Trophoblast cell (in vitro differentiated cells and primary cell): ENCODE measurements around the gene VAT1L.

Experiments used
- DNase-seq, 2 donors: peaks; one replicate each; pipeline ENCODE4 v3.0.0-alpha.2; 2016
- H2AFZ ChIP-seq: 2 replicates; pipeline ENCODE4 v1.6.1; 2013; ENCODE audit warnings: low read length, moderate library complexity, mild to moderate bottlenecking; ENCODE audit not compliant: insufficient read depth, poor library complexity
- H2AK5ac ChIP-seq: 2 replicates; pipeline ENCODE4 v1.6.1; 2013; ENCODE audit warnings: mild to moderate bottlenecking, low read length
- H2BK120ac ChIP-seq: 2 replicates; pipeline ENCODE4 v1.6.1; 2013; ENCODE audit warnings: low read length, mild to moderate bottlenecking, moderate library complexity; ENCODE audit not compliant: insufficient read depth, poor library complexity
- H2BK12ac ChIP-seq: 2 replicates; pipeline ENCODE4 v1.6.1; 2013; ENCODE audit warnings: mild to moderate bottlenecking, low read length, moderate library complexity
- H2BK5ac ChIP-seq: 2 replicates; pipeline ENCODE4 v1.6.1; 2013; ENCODE audit warnings: low read length, low read depth, moderate library complexity, mild to moderate bottlenecking; ENCODE audit not compliant: poor library complexity
- H3K14ac ChIP-seq: 2 replicates; pipeline ENCODE4 v1.6.1; 2013; ENCODE audit warnings: mild to moderate bottlenecking, low read length
- H3K18ac ChIP-seq: 2 replicates; pipeline ENCODE4 v1.6.1; 2013; ENCODE audit warnings: mild to moderate bottlenecking, low read length
- H3K23ac ChIP-seq: 2 replicates; pipeline ENCODE4 v1.6.1; 2013; ENCODE audit warnings: low read length
- H3K27ac ChIP-seq: 2 replicates; pipeline ENCODE4 v1.5.1; 2013; ENCODE audit warnings: low read depth, mild to moderate bottlenecking, inconsistent platforms, low read length, moderate library complexity
- H3K27me3 ChIP-seq: 2 replicates; pipeline ENCODE4 v1.6.1; 2013; ENCODE audit warnings: inconsistent platforms, mild to moderate bottlenecking, low read length, moderate library complexity; ENCODE audit not compliant: insufficient read depth
- H3K36me3 ChIP-seq, 2 experiments: 1 replicate in 1 of 2; 2 replicates in 1 of 2; pipeline ENCODE4 v1.6.1; 2013; ENCODE audit warnings: low read length in 2 of 2, mild to moderate bottlenecking in 2 of 2, moderate library complexity in 1 of 2; ENCODE audit not compliant: insufficient read depth in 2 of 2, control insufficient read depth in 1 of 2
- H3K4ac ChIP-seq: 2 replicates; pipeline ENCODE4 v1.6.1; 2013; ENCODE audit warnings: low read depth, mild to moderate bottlenecking, low read length, moderate library complexity
- H3K4me1 ChIP-seq, 2 experiments: 1 replicate in 1 of 2; 2 replicates in 1 of 2; pipeline ENCODE4 v1.6.1; 2013; ENCODE audit warnings: low read length in 2 of 2, mild to moderate bottlenecking in 2 of 2, moderate library complexity in 1 of 2; ENCODE audit not compliant: insufficient read depth in 2 of 2, control insufficient read depth in 1 of 2
- H3K4me2 ChIP-seq: 2 replicates; pipeline ENCODE4 v1.6.1; 2013; ENCODE audit warnings: inconsistent platforms, mild to moderate bottlenecking, low read length, moderate library complexity
- H3K4me3 ChIP-seq: 2 replicates; pipeline ENCODE4 v1.5.1; 2013; ENCODE audit warnings: mild to moderate bottlenecking, low read depth, low read length, inconsistent platforms
- H3K79me1 ChIP-seq: one replicate; pipeline ENCODE4 v1.6.1; 2013; ENCODE audit warnings: low read length
- H3K79me2 ChIP-seq: 2 replicates; pipeline ENCODE4 v1.6.1; 2013; ENCODE audit warnings: low read length, mild to moderate bottlenecking; ENCODE audit not compliant: control insufficient read depth, insufficient read depth, poor library complexity
- H3K9ac ChIP-seq: 2 replicates; pipeline ENCODE4 v1.6.1; 2013; ENCODE audit warnings: mild to moderate bottlenecking, low read length
- H3K9me3 ChIP-seq: 2 replicates; pipeline ENCODE4 v1.6.1; 2013; ENCODE audit warnings: low read depth, mild to moderate bottlenecking, control low read depth, inconsistent platforms, low read length; ENCODE audit not compliant: insufficient read depth
- H4K12ac ChIP-seq: 2 replicates; pipeline ENCODE4 v1.6.1; 2013; ENCODE audit warnings: low read depth, mild to moderate bottlenecking, low read length, moderate library complexity
- H4K8ac ChIP-seq: 2 replicates; pipeline ENCODE4 v1.6.1; 2013; ENCODE audit warnings: low read depth, mild to moderate bottlenecking, low read length, moderate library complexity
- H4K91ac ChIP-seq: one replicate; pipeline ENCODE4 v1.6.1; 2013; ENCODE audit warnings: low read depth, mild to moderate bottlenecking, low read length, moderate library complexity
- WGBS: extraction: QIAGEN DNeasy Blood & Tissue Kit; methylation state at CpG from one replicate; pipeline ENCODE4 v1.1.7; 2013; ENCODE audit warnings: missing lambda C conversion rate; ENCODE audit not compliant: insufficient read length, insufficient coverage; ENCODE audit errors: extremely low coverage; 5-methylcytosine and 5-hydroxymethylcytosine counted together

Gene VAT1L

GRCh38 chr16:77745972-77746371 lies 42.4 kb upstream of the VAT1L start:
- Histone ChIP-seq H4K12ac (no peak overlapping the region), H3K36me3 (no peaks in the 10 kb centered on the region), H3K14ac (no peak overlapping the region), H3K27ac (no peak overlapping the region), H3K4me2 (no peak overlapping the region), H2AK5ac (no peak overlapping the region), H4K8ac (no peak overlapping the region), H3K9ac (no peak overlapping the region), H3K18ac (no peak overlapping the region), H2BK12ac (no peak overlapping the region), H3K27me3 (no peaks in the 10 kb centered on the region), H3K79me1 (no peaks in the 10 kb centered on the region), H2BK120ac (no peak overlapping the region), H3K4me1 (no peaks in the 10 kb centered on the region), H3K4ac (no peak overlapping the region), H3K4me3 (no peak overlapping the region), H4K91ac (no peak overlapping the region), H2BK5ac (no peak overlapping the region), H2AFZ (no peak overlapping the region), H3K9me3 (no peaks in the 10 kb centered on the region), H3K79me2 (no peaks in the 10 kb centered on the region), H3K23ac (no peak overlapping the region)
- peak in 1 of 2 donors; percentile 28 for DNase-seq
- WGBS = no CpG with 5 or more reads among the region's 1 CpG

DNA sequence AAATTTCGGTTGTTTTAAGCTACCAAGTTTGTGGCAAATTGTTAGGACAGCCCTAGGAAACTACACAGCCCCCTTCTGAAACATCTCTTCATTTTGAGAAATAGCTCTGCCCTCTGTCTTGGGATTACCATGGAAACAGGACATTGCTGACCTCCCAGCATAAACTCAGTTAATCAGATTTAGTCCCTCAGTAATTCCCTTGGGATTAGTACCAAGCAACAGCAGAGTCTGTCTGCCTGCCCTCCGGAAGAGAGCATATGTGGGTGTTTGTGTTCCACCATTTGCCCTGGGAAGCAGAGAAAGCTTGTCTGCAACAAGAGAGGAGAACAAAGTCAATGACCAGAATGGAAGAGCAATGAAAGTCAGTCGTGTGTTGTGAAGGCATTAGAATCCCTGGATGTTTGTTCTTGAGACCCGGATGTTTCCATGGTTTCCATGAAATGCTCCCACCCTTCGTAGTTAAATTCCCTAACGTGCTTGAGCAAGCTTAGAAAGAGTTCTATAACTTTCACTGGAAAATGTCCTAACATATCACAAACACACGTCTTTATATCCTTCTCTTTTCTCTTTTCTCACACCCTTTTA lies 39.9 kb upstream of the VAT1L start:
- Histone ChIP-seq H3K9ac (no peak overlapping the region), H2BK5ac (no peak overlapping the region), H4K91ac (no peak overlapping the region), H2AK5ac (no peak overlapping the region), H3K4me2 (no peak overlapping the region), H3K36me3 (no peaks in the 10 kb centered on the region), H2BK12ac (no peak overlapping the region), H3K79me1 (no peaks in the 10 kb centered on the region), H3K18ac (no peak overlapping the region), H3K4me1 (no peaks in the 10 kb centered on the region), H3K27ac (no peak overlapping the region), H2BK120ac (no peak overlapping the region), H4K12ac (no peak overlapping the region), H3K14ac (no peak overlapping the region), H3K9me3 (no peaks in the 10 kb centered on the region), H3K79me2 (no peaks in the 10 kb centered on the region), H3K27me3 (no peaks in the 10 kb centered on the region), H3K23ac (no peak overlapping the region), H4K8ac (no peak overlapping the region), H3K4me3 (no peak overlapping the region), H3K4ac (no peak overlapping the region), H2AFZ (no peak overlapping the region)
- DNase-seq = no peak
- WGBS = 100% methylated on average over 1 of the region's 7 CpGs

DNA sequence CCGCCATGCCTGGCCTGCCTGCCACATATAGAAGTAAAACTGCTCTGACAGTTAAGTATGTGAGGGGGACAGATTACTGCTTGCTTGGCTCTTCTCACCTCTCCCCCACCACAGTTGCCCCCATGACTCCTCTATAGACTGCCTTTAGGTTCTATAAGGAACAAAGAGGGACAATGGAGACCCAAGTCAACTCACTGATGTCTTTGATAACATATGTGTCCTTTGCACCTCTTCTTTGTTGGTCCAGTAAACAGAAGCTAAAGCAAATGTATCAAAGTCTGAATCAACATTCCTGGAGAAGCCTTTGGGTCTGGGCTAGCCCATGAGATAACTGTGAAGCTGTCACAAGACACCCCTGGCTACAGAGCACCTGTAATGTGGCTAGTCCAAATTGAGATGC lies 38.9 kb upstream of the VAT1L start:
- DNase-seq = no peak
- Histone ChIP-seq H2AK5ac (no peak overlapping the region), H3K4ac (no peak overlapping the region), H3K23ac (no peak overlapping the region), H3K4me3 (no peak overlapping the region), H2AFZ (no peak overlapping the region), H4K8ac (no peak overlapping the region), H2BK120ac (no peak overlapping the region), H3K14ac (no peak overlapping the region), H3K9ac (no peak overlapping the region), H2BK12ac (no peak overlapping the region), H3K4me2 (no peak overlapping the region), H3K27ac (no peak overlapping the region), H3K27me3 (no peaks in the 10 kb centered on the region), H3K18ac (no peak overlapping the region), H3K79me1 (no peaks in the 10 kb centered on the region), H3K4me1 (no peaks in the 10 kb centered on the region), H4K91ac (no peak overlapping the region), H4K12ac (no peak overlapping the region), H3K36me3 (no peaks in the 10 kb centered on the region), H3K9me3 (no peaks in the 10 kb centered on the region), H2BK5ac (no peak overlapping the region), H3K79me2 (no peaks in the 10 kb centered on the region)
- no CpG with 5 or more reads among the region's 1 CpG for WGBS

GRCh38 chr16:77758046-77758445 lies 30.3 kb upstream of the VAT1L start:
- no peak overlapping the region for H2BK5ac ChIP-seq
- no peak overlapping the region for H3K14ac ChIP-seq
- no peak overlapping the region for H3K23ac ChIP-seq
- no peak overlapping the region for H3K4me3 ChIP-seq
- no peak overlapping the region for H3K18ac ChIP-seq
- H3K27me3 ChIP-seq = no peaks in the 10 kb centered on the region
- no peaks in the 10 kb centered on the region for H3K79me2 ChIP-seq
- no peak overlapping the region for H3K4me2 ChIP-seq
- no peak overlapping the region for H2BK120ac ChIP-seq
- H3K4me1 ChIP-seq = peaks cover 5% of the 10 kb centered on the region in 2 experiments
- H3K9ac ChIP-seq = no peak overlapping the region
- no peak overlapping the region for H4K8ac ChIP-seq
- no peak overlapping the region for H4K12ac ChIP-seq
- no peaks in the 10 kb centered on the region for H3K9me3 ChIP-seq
- no peak overlapping the region for H4K91ac ChIP-seq
- no peak overlapping the region for H2BK12ac ChIP-seq
- WGBS = no CpG with 5 or more reads among the region's 5 CpGs
- H2AK5ac ChIP-seq = no peak overlapping the region
- peaks cover 7% of the 10 kb centered on the region for H3K79me1 ChIP-seq
- no peaks in the 10 kb centered on the region for H3K36me3 ChIP-seq
- no peak for DNase-seq
- no peak overlapping the region for H3K27ac ChIP-seq
- H3K4ac ChIP-seq = no peak overlapping the region
- no peak overlapping the region for H2AFZ ChIP-seq
